Uterus (tissue), 4 donors: ENCODE measurements around the gene COQ6. TPM values are rescaled to one million over a fixed set of nuclear protein-coding genes. Genes with fewer than 3 reads are reported as not detected.

ENCODE experiments used
- DNase-seq, 2 donors: peaks; one replicate each; pipeline ENCODE4 v3.0.0-alpha.2; 2019 to 2020
- H3K27ac ChIP-seq, 2 donors: fragments of 200-600 bp; sonication (generic); 1 replicate in 1 of 2; 2 replicates in 1 of 2; pipeline ENCODE4 v1.5.1; 2016 to 2018
- H3K27me3 ChIP-seq, 2 donors: fragments of 200-600 bp; sonication (generic); one replicate each; pipeline ENCODE4 v1.5.1; 2018 to 2019; ENCODE audit warnings: control low read depth in 1 of 2
- H3K36me3 ChIP-seq, 2 donors: fragments of 200-600 bp; sonication (generic); one replicate each; pipeline ENCODE4 v1.5.1; 2019; ENCODE audit warnings: control low read depth in 1 of 2
- H3K4me1 ChIP-seq, 2 donors: fragments of 200-600 bp; sonication (generic); one replicate each; pipeline ENCODE4 v1.5.1; 2018 to 2019; ENCODE audit warnings: control low read depth in 1 of 2
- H3K4me3 ChIP-seq, 2 donors: fragments of 200-600 bp; sonication (generic); 1 replicate in 1 of 2; 2 replicates in 1 of 2; pipeline ENCODE4 v1.5.1; 2018 to 2019; ENCODE audit warnings: mild to moderate bottlenecking in 1 of 2
- H3K9me3 ChIP-seq, 2 donors: fragments of 200-600 bp; sonication (generic); one replicate each; pipeline ENCODE4 v1.5.1; 2019; ENCODE audit warnings: control low read depth in 1 of 2
- CTCF ChIP-seq, 4 experiments: fragments of 200-600 bp in 2 of 4; fragments of 450-650 bp in 2 of 4; sonication (generic) in 2 of 4; IDR thresholded peaks; one replicate each; pipeline ENCODE4 v1.5.1; 2016 to 2019; ENCODE audit warnings: antibody characterized with exemption in 4 of 4, mild to moderate bottlenecking in 2 of 4, moderate library complexity in 1 of 4
- POLR2A ChIP-seq, 2 donors: fragments of 450-650 bp; IDR thresholded peaks; one replicate each; pipeline ENCODE4 v1.6.1; 2016; ENCODE audit warnings: antibody characterized with exemption in 2 of 2, mild to moderate bottlenecking in 1 of 2, moderate library complexity in 1 of 2
- intact Hi-C: fragments of 100-400 bp; cut with DNase I; formaldehyde crosslinking; loops from one replicate; pipeline ENCODE4 v1.15.1; 2023; ENCODE audit warnings: low total_unique reads
- total RNA-seq, 4 donors: library from RNA; depleted of rRNA in 3 of 4; stranded (reverse); fragments of >200 nt in 3 of 4; gene quantifications; one replicate each; pipeline versions ENCODE4 v1.1.0 to v1.2.4, GENCODE V29; 2014 to 2023
- donor health status: DM: yes; HTN: yes; CAD: no.

COQ6 gene
- total RNA-seq, 4 donors from 2014 or later: 18.5 to 103 (median 30.0) TPM

DNA sequence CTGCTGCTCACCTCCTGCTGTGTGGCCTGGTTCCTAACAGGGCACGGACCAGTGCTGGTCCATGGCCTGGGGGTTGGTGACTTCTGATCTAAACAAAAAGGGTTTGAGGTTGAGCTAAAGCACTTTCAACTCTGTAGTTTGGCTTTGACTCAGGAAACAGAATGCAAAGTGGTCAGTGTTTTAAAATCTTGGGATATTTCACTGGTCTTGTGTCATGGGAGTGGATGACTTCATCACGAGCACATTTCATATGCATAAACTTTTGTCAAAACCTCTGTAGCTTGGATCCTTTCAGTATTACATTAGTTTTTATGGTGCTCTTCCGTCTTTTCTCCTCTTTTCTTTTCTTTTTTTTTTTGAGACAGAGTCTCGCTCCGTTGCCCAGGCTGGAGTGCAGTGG lies 25.8 kb upstream of the COQ6 start:
- DNase-seq: no peak
- Histone ChIP-seq H3K4me3 (no peak overlapping the region), H3K36me3 (no peaks in the 10 kb centered on the region), H3K9me3 (no peaks in the 10 kb centered on the region), H3K4me1 (no peaks in the 10 kb centered on the region), H3K27ac (no peak overlapping the region), H3K27me3 (no peaks in the 10 kb centered on the region)
- TF ChIP-seq CTCF (IDR thresholded peaks at IDR 0.05): no peak
- no peak for TF ChIP-seq POLR2A (IDR thresholded peaks at IDR 0.05)
- intact Hi-C loops: no loop called here

- Histone ChIP-seq H3K9me3 (no peaks in the 10 kb centered on the region), H3K4me1 (no peaks in the 10 kb centered on the region), H3K4me3 (no peak overlapping the region), H3K27ac (no peak overlapping the region), H3K27me3 (no peaks in the 10 kb centered on the region), H3K36me3 (no peaks in the 10 kb centered on the region)
- intact Hi-C loops: no loop called here
- no peak for TF ChIP-seq CTCF (IDR thresholded peaks at IDR 0.05)
- TF ChIP-seq POLR2A (IDR thresholded peaks at IDR 0.05): no peak
- DNase-seq: no peak
Measured at GRCh38 chr14:73935666-73936065, 14.4 kb upstream of the COQ6 start.

GRCh38 chr14:73936548-73936947 lies 13.6 kb upstream of the COQ6 start:
- DNase-seq: no peak
- no peak for TF ChIP-seq CTCF (IDR thresholded peaks at IDR 0.05)
- TF ChIP-seq POLR2A (IDR thresholded peaks at IDR 0.05): no peak
- intact Hi-C loops: no loop called here
- no peak overlapping the region for H3K4me3 ChIP-seq
- H3K27me3 ChIP-seq: no peaks in the 10 kb centered on the region
- H3K36me3 ChIP-seq: no peaks in the 10 kb centered on the region
- H3K4me1 ChIP-seq: no peaks in the 10 kb centered on the region
- H3K9me3 ChIP-seq: no peaks in the 10 kb centered on the region
- no peak overlapping the region for H3K27ac ChIP-seq

- Histone ChIP-seq H3K27me3 (no peaks in the 10 kb centered on the region), H3K4me3 (no peak overlapping the region), H3K9me3 (no peaks in the 10 kb centered on the region), H3K36me3 (no peaks in the 10 kb centered on the region), H3K4me1 (no peaks in the 10 kb centered on the region), H3K27ac (no peak overlapping the region)
- DNase-seq: no peak
- intact Hi-C loops: no loop called here
- TF ChIP-seq CTCF (IDR thresholded peaks at IDR 0.05) (no peak), POLR2A (IDR thresholded peaks at IDR 0.05) (no peak)
Measured at GRCh38 chr14:73937012-73937411, 13.1 kb upstream of the COQ6 start.

DNA sequence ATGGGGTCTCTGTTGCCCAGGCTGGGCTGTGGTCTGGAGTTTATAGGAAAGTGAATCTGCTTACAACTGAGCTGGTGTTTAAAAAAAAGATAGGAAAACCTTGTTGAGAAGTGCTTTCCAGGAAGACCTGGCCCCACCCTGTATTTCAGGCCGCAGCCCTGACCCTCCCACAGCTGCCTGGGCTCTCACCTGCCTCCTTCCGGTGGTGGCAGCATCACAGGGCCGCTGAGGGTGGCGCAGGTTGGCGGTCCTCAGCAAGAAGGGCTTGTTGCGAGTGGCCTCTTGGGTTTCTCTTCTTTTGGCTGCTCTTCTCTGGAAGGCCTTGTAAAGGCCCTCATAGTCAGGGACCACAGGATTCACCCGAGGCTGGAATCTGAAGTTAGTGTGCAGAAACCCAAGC lies 7.9 kb upstream of the COQ6 start:
- no peak for DNase-seq
- H3K27ac ChIP-seq: no peak overlapping the region
- H3K27me3 ChIP-seq: no peaks in the 10 kb centered on the region
- no peaks in the 10 kb centered on the region for H3K4me1 ChIP-seq
- no peak overlapping the region for H3K4me3 ChIP-seq
- intact Hi-C loops: no loop called here
- no peaks in the 10 kb centered on the region for H3K36me3 ChIP-seq
- no peak for TF ChIP-seq CTCF (IDR thresholded peaks at IDR 0.05)
- TF ChIP-seq POLR2A (IDR thresholded peaks at IDR 0.05): no peak
- H3K9me3 ChIP-seq: no peaks in the 10 kb centered on the region
